Tibial artery (tissue), 4 donors: Measurements from ENCODE around the gene OTOS.

Source experiments
- DNase-seq, 2 donors: peaks; one replicate each; pipeline ENCODE4 v3.0.0-alpha.2; 2019
- H3K27ac ChIP-seq, 2 donors: fragments of 200-600 bp; sonication (generic) in 1 of 2; 1 replicate in 1 of 2; 2 replicates in 1 of 2; pipeline ENCODE4 v1.5.1; 2018 to 2019; ENCODE audit warnings: mild to moderate bottlenecking in 1 of 2
- H3K27me3 ChIP-seq, 2 donors: fragments of 200-600 bp; sonication (generic) in 1 of 2; one replicate each; pipeline versions ENCODE4 v1.5.1 to v1.6.0; 2016 to 2019
- H3K36me3 ChIP-seq, 3 donors: fragments of 200-600 bp; sonication (generic) in 2 of 3; one replicate each; pipeline ENCODE4 v1.5.1; 2016 to 2019; ENCODE audit warnings: mild to moderate bottlenecking in 2 of 3
- H3K4me1 ChIP-seq, 4 donors: fragments of 200-600 bp; sonication (generic) in 2 of 4; 1 replicate in 3 of 4; 2 replicates in 1 of 4; pipeline ENCODE4 v1.5.1; 2016 to 2019
- H3K4me3 ChIP-seq, 2 donors: fragments of 200-600 bp; sonication (generic) in 1 of 2; 1 replicate in 1 of 2; 2 replicates in 1 of 2; pipeline ENCODE4 v1.5.1; 2018 to 2019; ENCODE audit warnings: mild to moderate bottlenecking in 2 of 2
- H3K9me3 ChIP-seq, 3 donors: fragments of 200-600 bp; sonication (generic) in 1 of 3; one replicate each; pipeline ENCODE4 v1.5.1; 2016 to 2019
- CTCF ChIP-seq, 2 experiments: fragments of 200-600 bp in 1 of 2; fragments of 450-650 bp in 1 of 2; IDR thresholded peaks; one replicate each; pipeline ENCODE4 v1.5.1; 2017 to 2019; ENCODE audit warnings: antibody characterized with exemption in 2 of 2, mild to moderate bottlenecking in 1 of 2, moderate library complexity in 1 of 2
- intact Hi-C: fragments of 100-400 bp; cut with DNase I; formaldehyde crosslinking; loops from one replicate; pipeline ENCODE4 v1.15.0; 2023; ENCODE audit warnings: low total_unique reads

OTOS gene

DNA sequence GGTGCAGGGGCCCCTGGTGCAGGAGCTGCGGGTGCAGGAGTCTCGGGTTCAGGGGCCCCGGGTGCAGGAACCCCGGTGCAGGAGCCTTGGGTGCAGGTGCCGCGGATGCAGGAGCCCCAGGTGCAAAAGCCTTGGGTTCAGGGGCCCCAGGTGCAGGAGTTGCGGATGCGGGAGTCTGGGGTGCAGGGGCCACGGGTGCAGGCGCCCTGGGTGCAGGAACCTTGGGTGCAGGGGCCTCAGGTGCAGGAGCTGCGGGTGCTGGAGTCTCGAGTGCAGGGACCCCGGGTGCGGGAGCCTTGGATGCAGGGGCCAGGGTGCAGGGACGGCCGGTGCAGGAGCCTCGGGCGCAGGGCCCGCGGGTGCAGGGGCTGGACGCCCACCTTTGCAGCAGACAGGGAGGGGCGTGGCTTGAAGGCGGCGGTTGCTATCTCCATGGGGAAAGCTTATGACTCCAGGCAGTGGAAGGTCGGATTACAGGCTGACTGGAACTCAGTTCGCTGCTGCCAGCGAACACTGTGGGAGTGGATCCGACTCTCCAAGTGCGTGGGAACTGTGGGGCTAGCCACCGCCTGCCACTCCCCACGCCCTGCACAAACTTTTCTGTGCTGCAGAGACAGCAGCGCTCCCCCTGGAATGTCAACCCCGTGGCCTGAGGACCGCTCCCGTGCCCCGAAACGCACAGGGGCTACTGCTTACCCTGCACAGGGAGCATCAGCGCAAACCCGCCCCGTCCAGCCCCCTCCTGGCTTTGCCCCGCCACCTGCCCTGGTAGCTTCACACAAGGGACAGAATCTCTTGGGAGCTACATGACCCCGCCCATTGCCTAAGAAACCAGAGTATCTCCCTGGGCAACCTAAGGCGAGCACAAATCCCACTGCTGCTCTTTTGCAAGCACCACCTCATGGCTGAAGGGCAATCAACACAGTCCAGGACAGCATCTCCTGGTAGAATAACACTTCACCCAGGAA is 44.6 kb downstream of the OTOS start:
- TF ChIP-seq CTCF (IDR thresholded peaks at IDR 0.05), result no peak
- intact Hi-C loops, result no loop called here
- Histone ChIP-seq H3K27me3 (peaks cover 0 to 36% of the 10 kb centered on the region in 2 donors), H3K4me3 (no peak overlapping the region), H3K4me1 (no peaks in the 10 kb centered on the region), H3K36me3 (peaks cover 0 to 4% (median 0%) of the 10 kb centered on the region in 3 donors), H3K9me3 (peaks cover 0 to 8% (median 0%) of the 10 kb centered on the region in 3 donors), H3K27ac (no peak overlapping the region)
- DNase-seq, result no peak

GRCh38 chr2:240089306-240089705 is 51.2 kb downstream of the OTOS start:
- intact Hi-C loops, result loop anchor here (10.0 kb wide), 1 partner anchor 65 kb away; no protein-coding TSS in a partner anchor
- H3K4me3 ChIP-seq, result no peak overlapping the region
- H3K4me1 ChIP-seq, result no peaks in the 10 kb centered on the region
- no peak overlapping the region for H3K27ac ChIP-seq
- peaks cover 0 to 11% of the 10 kb centered on the region in 2 donors for H3K27me3 ChIP-seq
- H3K9me3 ChIP-seq, result peaks cover 0 to 18% (median 5%) of the 10 kb centered on the region in 3 donors
- no peak for DNase-seq
- H3K36me3 ChIP-seq, result no peaks in the 10 kb centered on the region
- TF ChIP-seq CTCF (IDR thresholded peaks at IDR 0.05), result no peak
